HCT116 (cell line): Measurements from ENCODE around the gene MEIS2. TPM values are rescaled to one million over a fixed set of nuclear protein-coding genes. Genes with fewer than 3 reads are reported as not detected.

Experiments
- ATAC-seq: fragments of 200-7000 bp; cut with Tn5 transposase; 2 replicates; pipeline ENCODE4 v1.9.1; 2020; ENCODE audit warnings: mild to moderate bottlenecking, moderate library complexity
- BruUV-seq: library from RNA; stranded (reverse); fragments of 400-500 nt; replicated peaks from 2 replicates; lab custom pipeline; 2021; lab: Mats Ljungman, UMichigan
- CTCF ChIA-PET: fragments of 300-600 bp; sonication (Branson Sonifier 250); formaldehyde crosslinking; loops from one replicate; lab custom pipeline; 2021; ENCODE audit warnings: antibody characterized with exemption; lab: Charles Lee
- POLR2A ChIA-PET: fragments of 300-600, 350-600 bp; sonication (Branson Sonifier 250); formaldehyde crosslinking; loops from one replicate; lab custom pipeline; 2021; ENCODE audit warnings: antibody characterized with exemption; lab: Charles Lee
- RAD21 ChIA-PET, 2 experiments: fragments of 300-600 bp; sonication (Branson Sonifier 250); formaldehyde crosslinking; loops; one replicate each; lab custom pipeline; 2023; ENCODE audit warnings: low total read pairs in 2 of 2; ENCODE audit not compliant: uncharacterized antibody in 2 of 2, unreplicated experiment in 2 of 2, low non-redundant PET in 1 of 2; lab: Charles Lee
- DNase-seq: peaks from one replicate; pipeline ENCODE4 v3.0.0-alpha.2; 2010; ENCODE audit warnings: low read depth, low spot score
- H2AFZ ChIP-seq: fragments of 200-600 bp; shearing (Covaris generic), sonication (generic); 2 replicates; pipeline ENCODE4 v1.6.1; 2017; ENCODE audit warnings: low read depth, mixed run types, mixed read lengths, antibody characterized with exemption, low read length; ENCODE audit not compliant: poor library complexity, severe bottlenecking
- H3K27ac ChIP-seq: 2 replicates; pipeline ENCODE4 v1.5.1; 2012; ENCODE audit warnings: low read depth, low read length
- H3K27me3 ChIP-seq: fragments of 200-600 bp; sonication (generic); 2 replicates; pipeline ENCODE4 v1.6.1; 2016; ENCODE audit warnings: mixed run types, low read length, mixed read lengths; ENCODE audit not compliant: insufficient read depth
- H3K36me3 ChIP-seq, 2 experiments: fragments of 200-500 bp in 1 of 2; fragments of 200-600 bp in 1 of 2; sonication (Bioruptor generic) in 1 of 2; sonication (generic) in 1 of 2; 2 replicates each; pipeline versions ENCODE4 v1.5.1 to v1.6.1; 2014 to 2016; ENCODE audit warnings: low read length in 2 of 2, inconsistent platforms in 1 of 2, mixed read lengths in 1 of 2, mixed run types in 1 of 2; ENCODE audit not compliant: insufficient read depth in 2 of 2, control insufficient read depth in 1 of 2
- H3K4me1 ChIP-seq, 2 experiments: fragments of 200-600 bp in 1 of 2; sonication (generic) in 1 of 2; 2 replicates each; pipeline versions ENCODE4 v1.5.1 to v1.6.1; 2012 to 2017; ENCODE audit warnings: low read length in 2 of 2, inconsistent platforms in 1 of 2, mild to moderate bottlenecking in 1 of 2, mixed read lengths in 1 of 2, mixed run types in 1 of 2, moderate library complexity in 1 of 2; ENCODE audit not compliant: insufficient read depth in 2 of 2, control insufficient read depth in 1 of 2
- H3K4me2 ChIP-seq: fragments of 200-600 bp; sonication (generic); 2 replicates; pipeline ENCODE4 v1.6.1; 2017; ENCODE audit warnings: mixed run types, low read length, mixed read lengths
- H3K4me3 ChIP-seq, 2 experiments: fragments of 200-600 bp in 1 of 2; sonication (generic) in 1 of 2; replicated peaks in 1 of 2; 2 replicates each; pipeline ENCODE4 v1.5.1; 2011 to 2016; ENCODE audit warnings: low read length in 2 of 2, control low read depth in 1 of 2, low read depth in 1 of 2, mild to moderate bottlenecking in 1 of 2, mixed read lengths in 1 of 2, mixed run types in 1 of 2
- H3K79me2 ChIP-seq: fragments of 200-600 bp; sonication (generic); 2 replicates; pipeline ENCODE4 v1.6.1; 2017; ENCODE audit warnings: mild to moderate bottlenecking, mixed run types, low read length, moderate library complexity, mixed read lengths; ENCODE audit not compliant: insufficient read depth
- H3K9ac ChIP-seq: fragments of 200-600 bp; sonication (generic); 2 replicates; pipeline ENCODE4 v1.6.1; 2016; ENCODE audit warnings: low read length, mixed read lengths
- H3K9me2 ChIP-seq: fragments of 200-600 bp; sonication (generic), shearing (Covaris generic); 2 replicates; pipeline ENCODE4 v1.6.1; 2017; ENCODE audit warnings: mixed run types, mild to moderate bottlenecking, moderate library complexity; ENCODE audit not compliant: insufficient read depth
- H3K9me3 ChIP-seq, 2 experiments: fragments of 200-500 bp in 1 of 2; fragments of 200-600 bp in 1 of 2; sonication (Bioruptor generic) in 1 of 2; sonication (generic) in 1 of 2; 2 replicates each; pipeline ENCODE4 v1.6.1; 2014 to 2017; ENCODE audit warnings: low read length in 2 of 2, mixed read lengths in 2 of 2, inconsistent platforms in 1 of 2, low read depth in 1 of 2, mild to moderate bottlenecking in 1 of 2, mixed run types in 1 of 2, moderate library complexity in 1 of 2; ENCODE audit not compliant: control insufficient read depth in 1 of 2, insufficient read depth in 1 of 2
- H4K20me1 ChIP-seq: fragments of 200-600 bp; sonication (generic), shearing (Covaris generic); 2 replicates; pipeline ENCODE4 v1.6.1; 2017; ENCODE audit warnings: mixed run types, mild to moderate bottlenecking, moderate library complexity; ENCODE audit not compliant: insufficient read depth
- ATF3 ChIP-seq: IDR thresholded peaks from 2 replicates; pipeline ENCODE4 v1.6.1; 2012
- CBX3 ChIP-seq: IDR thresholded peaks from 2 replicates; pipeline ENCODE4 v1.6.1; 2012; ENCODE audit warnings: low read depth
- EGR1 ChIP-seq: IDR thresholded peaks from 2 replicates; pipeline ENCODE4 v1.6.1; 2012; ENCODE audit warnings: low read depth
- ELF1 ChIP-seq: IDR thresholded peaks from 2 replicates; pipeline ENCODE4 v1.6.1; 2012; ENCODE audit warnings: low read depth, borderline replicate concordance
- EZH2 ChIP-seq: fragments of 200-600 bp; sonication (generic); IDR thresholded peaks from 2 replicates; pipeline ENCODE4 v1.6.1; 2017; ENCODE audit warnings: antibody characterized with exemption, mixed run types
- EZH2phosphoT487 ChIP-seq: fragments of 200-600 bp; IDR thresholded peaks from 2 replicates; pipeline ENCODE4 v1.6.1; 2018; ENCODE audit warnings: antibody characterized with exemption, borderline replicate concordance
- FOSL1 ChIP-seq: IDR thresholded peaks from 2 replicates; pipeline ENCODE4 v1.6.1; 2012; ENCODE audit warnings: low read depth
- JUND ChIP-seq: IDR thresholded peaks from 2 replicates; pipeline ENCODE4 v1.6.1; 2012
- MAX ChIP-seq: IDR thresholded peaks from 2 replicates; pipeline ENCODE4 v1.6.1; 2012
- POLR2A ChIP-seq: IDR thresholded peaks from 2 replicates; pipeline ENCODE4 v1.7.0; 2011; ENCODE audit warnings: borderline replicate concordance; ENCODE audit not compliant: insufficient read depth, insufficient read length; ENCODE audit errors: extremely low read depth
- RAD21 ChIP-seq: IDR thresholded peaks from 2 replicates; pipeline ENCODE4 v1.6.1; 2012; ENCODE audit warnings: low read depth, mild to moderate bottlenecking
- SIN3A ChIP-seq: IDR thresholded peaks from 2 replicates; pipeline ENCODE4 v1.6.1; 2012; ENCODE audit warnings: low read depth
- SP1 ChIP-seq: IDR thresholded peaks from 2 replicates; pipeline ENCODE4 v1.6.1; 2012; ENCODE audit warnings: low read depth
- SRF ChIP-seq: IDR thresholded peaks from 2 replicates; pipeline ENCODE4 v1.6.1; 2012; ENCODE audit warnings: low read depth
- YY1 ChIP-seq: IDR thresholded peaks from 2 replicates; pipeline ENCODE4 v1.6.1; 2011; ENCODE audit warnings: low read length, low read depth, moderate library complexity, mild to moderate bottlenecking; ENCODE audit not compliant: insufficient replicate concordance; ENCODE audit errors: extremely low read depth
- ZBTB33 ChIP-seq: IDR thresholded peaks from 2 replicates; pipeline ENCODE4 v1.6.1; 2011; ENCODE audit warnings: mild to moderate bottlenecking, low read length, moderate library complexity; ENCODE audit not compliant: insufficient replicate concordance; ENCODE audit errors: extremely low read depth
- ZFX ChIP-seq: fragments of 450-650 bp; IDR thresholded peaks from 2 replicates; pipeline ENCODE4 v1.6.1; 2017
- ZNF274 ChIP-seq: fragments of 200-500 bp; sonication (Bioruptor generic); IDR thresholded peaks from 2 replicates; pipeline ENCODE4 v1.6.1; 2014; ENCODE audit warnings: mild to moderate bottlenecking, low read depth, low read length, inconsistent platforms
- intact Hi-C: fragments of 100-400 bp; cut with micrococcal nuclease; formaldehyde crosslinking; loops from 2 replicates; pipeline ENCODE4 v1.10.0; 2022
- total RNA-seq: library from RNA; stranded (reverse); gene quantifications from one replicate; pipeline ENCODE4 v1.2.1, GENCODE V29; 2021; ENCODE audit not compliant: unreplicated experiment
- TF ChIP-seq, protein P1 (sequence below), 3 experiments: fragments of 200-600 bp in 1 of 3; sonication (generic) in 1 of 3; IDR thresholded peaks in 2 of 3; conservative IDR thresholded peaks in 1 of 3; 2 replicates each; pipeline ENCODE4 v1.5.1; 2012 to 2017; ENCODE audit warnings: low read depth in 2 of 3, low read length in 2 of 3, antibody characterized with exemption in 1 of 3, borderline replicate concordance in 1 of 3, control low read depth in 1 of 3, mild to moderate bottlenecking in 1 of 3, mixed read lengths in 1 of 3, mixed run types in 1 of 3, moderate library complexity in 1 of 3; ENCODE audit not compliant: insufficient read depth in 1 of 3

The MEIS2 gene
- total RNA-seq, 1 experiment from 2014 or later: 11.5 TPM

- Histone ChIP-seq H3K4me2 (no peak overlapping the region), H3K79me2 (no peaks in the 10 kb centered on the region), H3K9me2 (no peaks in the 10 kb centered on the region), H3K36me3 (no peaks in the 10 kb centered on the region), H3K27me3 (no peaks in the 10 kb centered on the region), H3K4me1 (no peaks in the 10 kb centered on the region), H3K4me3 (no peak overlapping the region), H2AFZ (no peak overlapping the region), H4K20me1 (no peaks in the 10 kb centered on the region), H3K27ac (no peak overlapping the region), H3K9me3 (no peaks in the 10 kb centered on the region), H3K9ac (no peak overlapping the region)
- ATAC-seq (no peak), DNase-seq (no peak)
- POLR2A ChIA-PET: no interaction called here
- intact Hi-C loops: loop anchor here (5.0 to 10.0 kb wide), 3 partner anchors 380 to 1597 kb away; no protein-coding TSS in a partner anchor
- BruUV-seq: no TSS peak
- CTCF ChIA-PET: no interaction called here
- RAD21 ChIA-PET: interaction anchor here in 1 of 2 experiments (0.6 kb wide), 1 partner anchor 17 kb away, joined by 3 read pairs; no protein-coding TSS in a partner anchor
- no peak for TF ChIP-seq JUND
- no peak for TF ChIP-seq FOSL1
- no peak for TF ChIP-seq EZH2phosphoT487
- TF ChIP-seq ELF1: no peak
- no peak for TF ChIP-seq ZBTB33
- no peak for TF ChIP-seq ZNF274
- no peak for TF ChIP-seq SRF
- TF ChIP-seq RAD21: no peak
Observed at GRCh38 chr15:36882056-36882455, 218.3 kb downstream of the MEIS2 start.

GRCh38 chr15:36881516-36881915, 218.8 kb downstream of the MEIS2 start:
- H3K79me2 ChIP-seq: no peaks in the 10 kb centered on the region
- H3K27me3 ChIP-seq: no peaks in the 10 kb centered on the region
- H4K20me1 ChIP-seq: no peaks in the 10 kb centered on the region
- no peaks in the 10 kb centered on the region for H3K9me2 ChIP-seq
- ChIA-PET RAD21 (interaction anchor here in 1 of 2 experiments (0.6 kb wide), 1 partner anchor 17 kb away, joined by 3 read pairs; no protein-coding TSS in a partner anchor), CTCF (no interaction called here), POLR2A (no interaction called here)
- H3K9me3 ChIP-seq: no peaks in the 10 kb centered on the region
- no peak for DNase-seq
- intact Hi-C loops: loop anchor here (5.0 to 10.0 kb wide), 3 partner anchors 379 to 1597 kb away; no protein-coding TSS in a partner anchor
- no TSS peak for BruUV-seq
- no peak overlapping the region for H2AFZ ChIP-seq
- H3K36me3 ChIP-seq: no peaks in the 10 kb centered on the region
- H3K4me1 ChIP-seq: no peaks in the 10 kb centered on the region
- H3K27ac ChIP-seq: no peak overlapping the region
- no peak overlapping the region for H3K4me2 ChIP-seq
- H3K9ac ChIP-seq: no peak overlapping the region
- no peak overlapping the region for H3K4me3 ChIP-seq
- ATAC-seq: no peak
- no peak for TF ChIP-seq ZFX
- no peak for TF ChIP-seq POLR2A
- TF ChIP-seq EGR1: no peak
- TF ChIP-seq SIN3A: no peak
- TF ChIP-seq, protein P1, sequence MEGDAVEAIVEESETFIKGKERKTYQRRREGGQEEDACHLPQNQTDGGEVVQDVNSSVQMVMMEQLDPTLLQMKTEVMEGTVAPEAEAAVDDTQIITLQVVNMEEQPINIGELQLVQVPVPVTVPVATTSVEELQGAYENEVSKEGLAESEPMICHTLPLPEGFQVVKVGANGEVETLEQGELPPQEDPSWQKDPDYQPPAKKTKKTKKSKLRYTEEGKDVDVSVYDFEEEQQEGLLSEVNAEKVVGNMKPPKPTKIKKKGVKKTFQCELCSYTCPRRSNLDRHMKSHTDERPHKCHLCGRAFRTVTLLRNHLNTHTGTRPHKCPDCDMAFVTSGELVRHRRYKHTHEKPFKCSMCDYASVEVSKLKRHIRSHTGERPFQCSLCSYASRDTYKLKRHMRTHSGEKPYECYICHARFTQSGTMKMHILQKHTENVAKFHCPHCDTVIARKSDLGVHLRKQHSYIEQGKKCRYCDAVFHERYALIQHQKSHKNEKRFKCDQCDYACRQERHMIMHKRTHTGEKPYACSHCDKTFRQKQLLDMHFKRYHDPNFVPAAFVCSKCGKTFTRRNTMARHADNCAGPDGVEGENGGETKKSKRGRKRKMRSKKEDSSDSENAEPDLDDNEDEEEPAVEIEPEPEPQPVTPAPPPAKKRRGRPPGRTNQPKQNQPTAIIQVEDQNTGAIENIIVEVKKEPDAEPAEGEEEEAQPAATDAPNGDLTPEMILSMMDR (IDR thresholded peaks at IDR 0.05 in 2 of 3, conservative IDR thresholded peaks at IDR 0.05 in 1 of 3; ENCODE audit: borderline replicate concordance in 1 of 3, insufficient read depth in 1 of 3, low read depth in 2 of 3, low read length in 2 of 3): no peak
- no peak for TF ChIP-seq ATF3
- no peak for TF ChIP-seq ZNF274
- no peak for TF ChIP-seq MAX
- no peak for TF ChIP-seq FOSL1
- TF ChIP-seq CBX3: no peak
- TF ChIP-seq YY1: no peak
- TF ChIP-seq SP1: no peak
- TF ChIP-seq EZH2: no peak
